WTC11 (cell line): ENCODE results near the gene ANO7.

Experiments used
- JUN ChIP-seq: sonication (generic); formaldehyde crosslinking; IDR thresholded peaks from 2 replicates; pipeline ENCODE4 v1.8.0; 2023; ENCODE audit warnings: mild to moderate bottlenecking, missing genetic modification reagents
- KAT7 ChIP-seq: sonication (generic); formaldehyde crosslinking; IDR thresholded peaks from 2 replicates; pipeline ENCODE4 v1.8.1; 2023; ENCODE audit warnings: missing genetic modification reagents, mild to moderate bottlenecking, borderline replicate concordance
- NFYB ChIP-seq: sonication (generic); formaldehyde crosslinking; conservative IDR thresholded peaks from 2 replicates; pipeline ENCODE4 v1.8.0; 2022; ENCODE audit warnings: low read depth, missing genetic modification reagents
- SP1 ChIP-seq: sonication (generic); formaldehyde crosslinking; conservative IDR thresholded peaks from 2 replicates; pipeline ENCODE4 v1.8.1; 2022; ENCODE audit warnings: missing genetic modification reagents
- TF ChIP-seq, protein P1 (sequence below): fragments of 200-600 bp; IDR thresholded peaks from 2 replicates; pipeline ENCODE4 v1.8.0; 2022; ENCODE audit warnings: antibody characterized with exemption
- TF ChIP-seq, protein P2 (sequence below): sonication (generic); formaldehyde crosslinking; conservative IDR thresholded peaks from 2 replicates; pipeline ENCODE4 v1.8.1; 2023; ENCODE audit warnings: mild to moderate bottlenecking, low read depth, missing genetic modification reagents, moderate library complexity
- TF ChIP-seq, protein P3 (sequence below): sonication (generic); formaldehyde crosslinking; IDR thresholded peaks from 2 replicates; pipeline ENCODE4 v1.8.1; 2022; ENCODE audit warnings: low read depth, mild to moderate bottlenecking, moderate library complexity, missing genetic modification reagents, borderline replicate concordance

- TF ChIP-seq, protein P1, sequence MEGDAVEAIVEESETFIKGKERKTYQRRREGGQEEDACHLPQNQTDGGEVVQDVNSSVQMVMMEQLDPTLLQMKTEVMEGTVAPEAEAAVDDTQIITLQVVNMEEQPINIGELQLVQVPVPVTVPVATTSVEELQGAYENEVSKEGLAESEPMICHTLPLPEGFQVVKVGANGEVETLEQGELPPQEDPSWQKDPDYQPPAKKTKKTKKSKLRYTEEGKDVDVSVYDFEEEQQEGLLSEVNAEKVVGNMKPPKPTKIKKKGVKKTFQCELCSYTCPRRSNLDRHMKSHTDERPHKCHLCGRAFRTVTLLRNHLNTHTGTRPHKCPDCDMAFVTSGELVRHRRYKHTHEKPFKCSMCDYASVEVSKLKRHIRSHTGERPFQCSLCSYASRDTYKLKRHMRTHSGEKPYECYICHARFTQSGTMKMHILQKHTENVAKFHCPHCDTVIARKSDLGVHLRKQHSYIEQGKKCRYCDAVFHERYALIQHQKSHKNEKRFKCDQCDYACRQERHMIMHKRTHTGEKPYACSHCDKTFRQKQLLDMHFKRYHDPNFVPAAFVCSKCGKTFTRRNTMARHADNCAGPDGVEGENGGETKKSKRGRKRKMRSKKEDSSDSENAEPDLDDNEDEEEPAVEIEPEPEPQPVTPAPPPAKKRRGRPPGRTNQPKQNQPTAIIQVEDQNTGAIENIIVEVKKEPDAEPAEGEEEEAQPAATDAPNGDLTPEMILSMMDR, result no peak
- TF ChIP-seq JUN (CRISPR knock-in tag) (no peak), SP1 (no peak), NFYB (no peak), KAT7 (CRISPR knock-in tag) (no peak)
- TF ChIP-seq, protein P2, sequence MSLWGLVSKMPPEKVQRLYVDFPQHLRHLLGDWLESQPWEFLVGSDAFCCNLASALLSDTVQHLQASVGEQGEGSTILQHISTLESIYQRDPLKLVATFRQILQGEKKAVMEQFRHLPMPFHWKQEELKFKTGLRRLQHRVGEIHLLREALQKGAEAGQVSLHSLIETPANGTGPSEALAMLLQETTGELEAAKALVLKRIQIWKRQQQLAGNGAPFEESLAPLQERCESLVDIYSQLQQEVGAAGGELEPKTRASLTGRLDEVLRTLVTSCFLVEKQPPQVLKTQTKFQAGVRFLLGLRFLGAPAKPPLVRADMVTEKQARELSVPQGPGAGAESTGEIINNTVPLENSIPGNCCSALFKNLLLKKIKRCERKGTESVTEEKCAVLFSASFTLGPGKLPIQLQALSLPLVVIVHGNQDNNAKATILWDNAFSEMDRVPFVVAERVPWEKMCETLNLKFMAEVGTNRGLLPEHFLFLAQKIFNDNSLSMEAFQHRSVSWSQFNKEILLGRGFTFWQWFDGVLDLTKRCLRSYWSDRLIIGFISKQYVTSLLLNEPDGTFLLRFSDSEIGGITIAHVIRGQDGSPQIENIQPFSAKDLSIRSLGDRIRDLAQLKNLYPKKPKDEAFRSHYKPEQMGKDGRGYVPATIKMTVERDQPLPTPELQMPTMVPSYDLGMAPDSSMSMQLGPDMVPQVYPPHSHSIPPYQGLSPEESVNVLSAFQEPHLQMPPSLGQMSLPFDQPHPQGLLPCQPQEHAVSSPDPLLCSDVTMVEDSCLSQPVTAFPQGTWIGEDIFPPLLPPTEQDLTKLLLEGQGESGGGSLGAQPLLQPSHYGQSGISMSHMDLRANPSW (CRISPR knock-in tag), result no peak
- TF ChIP-seq, protein P3, sequence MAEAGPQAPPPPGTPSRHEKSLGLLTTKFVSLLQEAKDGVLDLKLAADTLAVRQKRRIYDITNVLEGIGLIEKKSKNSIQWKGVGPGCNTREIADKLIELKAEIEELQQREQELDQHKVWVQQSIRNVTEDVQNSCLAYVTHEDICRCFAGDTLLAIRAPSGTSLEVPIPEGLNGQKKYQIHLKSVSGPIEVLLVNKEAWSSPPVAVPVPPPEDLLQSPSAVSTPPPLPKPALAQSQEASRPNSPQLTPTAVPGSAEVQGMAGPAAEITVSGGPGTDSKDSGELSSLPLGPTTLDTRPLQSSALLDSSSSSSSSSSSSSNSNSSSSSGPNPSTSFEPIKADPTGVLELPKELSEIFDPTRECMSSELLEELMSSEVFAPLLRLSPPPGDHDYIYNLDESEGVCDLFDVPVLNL (CRISPR knock-in tag), result no peak
Observed at GRCh38 chr2:241211276-241211675, 22.8 kb downstream of the ANO7 start.
